M059J (cell line): ENCODE measurements around the gene IL12A. TPM values are rescaled to one million over a fixed set of nuclear protein-coding genes. Genes with fewer than 3 reads are reported as not detected.
A peak's percentile ranks its signal among the peaks of the same experiment; 100 is the strongest.

Experiments
- DNase-seq: peaks from one replicate; pipeline ENCODE4 v3.0.0-alpha.2; 2012; ENCODE audit warnings: low read depth
- total RNA-seq: library from RNA; depleted of rRNA; stranded (reverse); fragments of >200 nt; shearing (Covaris generic); gene quantifications from 2 replicates; pipeline ENCODE4 v1.2.3, GENCODE V29; 2014

IL12A gene
- total RNA-seq, 1 experiment from 2014 or later = 0.25 TPM

- no peak for DNase-seq
Observed at GRCh38 chr3:159989973-159990846, 1.6 kb downstream of the IL12A start.

- DNase-seq = no peak
Observed at GRCh38 chr3:159991591-159991990, 3.0 kb downstream of the IL12A start.

- DNase-seq = no peak
Observed at GRCh38 chr3:159992589-159992988, 4.0 kb downstream of the IL12A start.

GRCh38 chr3:159994182-159994581 is 5.5 kb downstream of the IL12A start:
- DNase-seq = peak; percentile 55

GRCh38 chr3:159995091-159995490 is 6.5 kb downstream of the IL12A start:
- DNase-seq = no peak

- DNase-seq = peak; percentile 26
Observed at GRCh38 chr3:159996018-159996417, 7.4 kb downstream of the IL12A start.

GRCh38 chr3:159996959-159997358 is 8.3 kb downstream of the IL12A start:
- no peak for DNase-seq

GRCh38 chr3:160001148-160001760 is 12.6 kb downstream of the IL12A start:
- DNase-seq = no peak

GRCh38 chr3:160001850-160002623 is 13.4 kb downstream of the IL12A start:
- DNase-seq = no peak

GRCh38 chr3:160003520-160004128 is 15.0 kb downstream of the IL12A start:
- DNase-seq = peak; percentile 71

- DNase-seq = no peak
Observed at GRCh38 chr3:160005004-160005403, 16.4 kb downstream of the IL12A start.

GRCh38 chr3:160006282-160007163 is 17.9 kb downstream of the IL12A start:
- peak; percentile 81 for DNase-seq

GRCh38 chr3:160008961-160009360 is 20.3 kb downstream of the IL12A start:
- DNase-seq = no peak

- DNase-seq = no peak
Observed at GRCh38 chr3:160009525-160009924, 20.9 kb downstream of the IL12A start.

- no peak for DNase-seq
Observed at GRCh38 chr3:160010578-160010977, 21.9 kb downstream of the IL12A start.

- no peak for DNase-seq
Observed at GRCh38 chr3:160012108-160012507, 23.5 kb downstream of the IL12A start.

- peak; percentile 88 for DNase-seq
Observed at GRCh38 chr3:160016972-160017371, 28.3 kb downstream of the IL12A start.

GRCh38 chr3:160018959-160019358 is 30.3 kb downstream of the IL12A start:
- no peak for DNase-seq

- no peak for DNase-seq
Observed at GRCh38 chr3:160020057-160020711, 31.5 kb downstream of the IL12A start.

GRCh38 chr3:160022068-160022467 is 33.4 kb downstream of the IL12A start:
- no peak for DNase-seq
